ENCODE measurements around the gene KRTAP12-3.
"Not testable (repeated sequence)": the region's sequence is repeated elsewhere in the genome, so short reads cannot be mapped to it uniquely, and the experiment has no call there.

KRTAP12-3 gene

GRCh38 chr21:44653123-44653522 is 4.6 kb upstream of the KRTAP12-3 start:
- no peak for FAIRE-seq

- no peak for FAIRE-seq
Observed at GRCh38 chr21:44653656-44654575, 3.8 kb upstream of the KRTAP12-3 start.

GRCh38 chr21:44654576-44655175 is 3.1 kb upstream of the KRTAP12-3 start, which contains the start of gene KRTAP12-4:
Gene KRTAP12-4 (minus strand): TSS chr21:44654659. CDS start chr21:44654614, 45 bp downstream.
- FAIRE-seq: no peak

GRCh38 chr21:44656868-44657267 is 864 bp upstream of the KRTAP12-3 start:
- FAIRE-seq: no peak

GRCh38 chr21:44658541-44658910 is 794 bp downstream of the KRTAP12-3 start:
- no peak for FAIRE-seq

- FAIRE-seq: no peak
Observed at GRCh38 chr21:44658913-44659595, 1.3 kb downstream of the KRTAP12-3 start.

GRCh38 chr21:44661567-44661966 is 3.8 kb downstream of the KRTAP12-3 start:
- not testable (repeated sequence) for FAIRE-seq

GRCh38 chr21:44664691-44665090 is 7.0 kb downstream of the KRTAP12-3 start:
- no peak for FAIRE-seq

GRCh38 chr21:44666401-44667320 is 8.9 kb downstream of the KRTAP12-3 start, which contains the start of gene KRTAP12-2:
Gene KRTAP12-2 (minus strand): TSS chr21:44666927. CDS start chr21:44666886, 41 bp downstream.
- FAIRE-seq: no peak

- no peak for FAIRE-seq
Observed at GRCh38 chr21:44667612-44668011, 9.9 kb downstream of the KRTAP12-3 start.

- FAIRE-seq: no peak
Observed at GRCh38 chr21:44670642-44671432, 13.1 kb downstream of the KRTAP12-3 start.

- no peak for FAIRE-seq
Observed at GRCh38 chr21:44671911-44672310, 14.2 kb downstream of the KRTAP12-3 start.

GRCh38 chr21:44677881-44678280 is 20.1 kb downstream of the KRTAP12-3 start:
- FAIRE-seq: no peak

- FAIRE-seq: no peak
Observed at GRCh38 chr21:44681152-44681551, 23.4 kb downstream of the KRTAP12-3 start.

- no peak for FAIRE-seq
Observed at GRCh38 chr21:44681861-44682579, 24.3 kb downstream of the KRTAP12-3 start, which contains the start of gene KRTAP12-1. Gene KRTAP12-1 (minus strand): TSS chr21:44682163. CDS start chr21:44682123, 40 bp downstream.

GRCh38 chr21:44682580-44683151 is 24.9 kb downstream of the KRTAP12-3 start:
- no peak for FAIRE-seq

- no peak for FAIRE-seq
Observed at GRCh38 chr21:44684077-44684476, 26.3 kb downstream of the KRTAP12-3 start.

- no peak for FAIRE-seq
Observed at GRCh38 chr21:44684483-44684882, 26.8 kb downstream of the KRTAP12-3 start.

GRCh38 chr21:44685050-44685449 is 27.3 kb downstream of the KRTAP12-3 start:
- FAIRE-seq: not testable (repeated sequence)

All from islet of Langerhans (tissue), 1 donor.